PC-3 (cell line): ENCODE measurements around the gene SHLD1.

Experiments
- CTCF ChIP-seq: fragments of 300-600 bp; sonication (generic); conservative IDR thresholded peaks from 2 replicates; pipeline ENCODE4 v1.5.1; 2017; ENCODE audit warnings: antibody characterized with exemption, low read depth, mild to moderate bottlenecking, low read length
- EZH2 ChIP-seq: fragments of 300-600 bp; sonication (generic); IDR thresholded peaks from one replicate; pipeline ENCODE4 v1.6.1; 2017; ENCODE audit warnings: antibody characterized with exemption, mild to moderate bottlenecking, low read length; ENCODE audit not compliant: unreplicated experiment
- EZH2phosphoT487 ChIP-seq: fragments of 300-600 bp; sonication (generic); IDR thresholded peaks from 2 replicates; pipeline ENCODE4 v1.6.1; 2018; ENCODE audit warnings: mild to moderate bottlenecking, antibody characterized with exemption, low read length, borderline replicate concordance

DNA sequence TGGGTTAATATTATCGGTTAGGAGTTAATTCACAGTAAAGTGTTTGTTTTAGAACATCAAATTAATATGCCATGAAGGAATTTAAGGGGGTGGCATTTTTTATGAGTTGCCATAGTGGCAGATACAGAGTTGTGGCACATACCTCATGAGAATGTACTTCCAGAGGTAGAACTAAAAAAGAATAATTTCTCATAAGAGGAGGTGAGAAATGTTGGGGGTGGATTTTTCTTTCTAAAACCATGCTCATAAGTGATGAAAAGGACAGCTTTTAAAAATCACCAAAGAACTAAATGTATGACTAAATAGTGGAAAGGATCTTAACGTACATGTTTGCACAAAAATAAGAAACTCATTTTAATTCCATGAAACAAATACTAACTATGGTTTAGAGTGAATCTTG, 58.7 kb downstream of the SHLD1 start:
- no peak for TF ChIP-seq CTCF
- TF ChIP-seq EZH2, result no peak
- no peak for TF ChIP-seq EZH2phosphoT487
